Spleen (tissue), 11 donors: ENCODE results near the gene DUOXA1. TPM values are rescaled to one million over a fixed set of nuclear protein-coding genes. Genes with fewer than 3 reads are reported as not detected.
A peak's percentile ranks its signal among the peaks of the same experiment; 100 is the strongest.

ENCODE experiments used
- DNase-seq: peaks from one replicate; pipeline ENCODE4 v3.0.0-alpha.2; 2020
- H3K27ac ChIP-seq, 8 donors: fragments of 200-600 bp; sonication (generic) in 7 of 8; 1 replicate in 4 of 8; 2 replicates in 4 of 8; pipeline versions ENCODE4 v1.5.0 to v1.8.0; 2016 to 2021; ENCODE audit warnings: inconsistent platforms in 4 of 8, mild to moderate bottlenecking in 4 of 8, moderate library complexity in 1 of 8
- H3K27me3 ChIP-seq, 7 donors: fragments of 200-600 bp; sonication (generic) in 6 of 7; replicated peaks in 1 of 7; 1 replicate in 4 of 7; 2 replicates in 3 of 7; pipeline versions ENCODE4 v1.5.0 to v1.8.0; 2016 to 2021; ENCODE audit warnings: inconsistent platforms in 3 of 7, mild to moderate bottlenecking in 1 of 7
- H3K36me3 ChIP-seq, 6 donors: fragments of 200-600 bp; sonication (generic) in 5 of 6; 1 replicate in 4 of 6; 2 replicates in 2 of 6; pipeline versions ENCODE4 v1.5.0 to v1.8.0; 2016 to 2021; ENCODE audit warnings: inconsistent platforms in 2 of 6
- H3K4me1 ChIP-seq, 6 donors: fragments of 200-600 bp; sonication (generic) in 5 of 6; 1 replicate in 3 of 6; 2 replicates in 3 of 6; pipeline versions ENCODE4 v1.5.0 to v1.8.0; 2016 to 2021; ENCODE audit warnings: inconsistent platforms in 3 of 6
- H3K4me3 ChIP-seq, 8 donors: fragments of 200-600 bp; sonication (generic) in 7 of 8; 1 replicate in 4 of 8; 2 replicates in 4 of 8; pipeline versions ENCODE4 v1.5.0 to v1.8.0; 2016 to 2021; ENCODE audit warnings: inconsistent platforms in 4 of 8, mild to moderate bottlenecking in 4 of 8, moderate library complexity in 2 of 8
- H3K9me3 ChIP-seq, 8 donors: fragments of 200-600 bp; sonication (generic) in 7 of 8; 1 replicate in 4 of 8; 2 replicates in 4 of 8; pipeline versions ENCODE4 v1.5.0 to v1.8.0; 2016 to 2021; ENCODE audit warnings: inconsistent platforms in 4 of 8
- POLR2A ChIP-seq, 3 donors: fragments of 450-650 bp; IDR thresholded peaks; one replicate each; pipeline ENCODE4 v1.5.1; 2017; ENCODE audit warnings: antibody characterized with exemption in 3 of 3, mild to moderate bottlenecking in 1 of 3
- POLR2AphosphoS5 ChIP-seq, 3 donors: sonication (generic); formaldehyde crosslinking; IDR thresholded peaks; one replicate each; pipeline ENCODE4 v1.5.1; 2017; ENCODE audit warnings: antibody characterized with exemption in 3 of 3
- WGBS, 5 donors: extraction: QIAGEN DNeasy Blood & Tissue Kit in 3 of 5; methylation state at CpG; one replicate each; pipeline versions ENCODE4 v1.1.5 to v1.1.7; 2013 to 2018; 5-methylcytosine and 5-hydroxymethylcytosine counted together
- intact Hi-C: fragments of 100-400 bp; cut with DNase I; formaldehyde crosslinking; loops from one replicate; pipeline ENCODE4 v1.15.0; 2023; ENCODE audit warnings: low total_unique reads
- polyA plus RNA-seq, 3 donors: library from polyadenylated mRNA; stranded (reverse); fragments of 200-250 nt; gene quantifications; one replicate each; pipeline ENCODE4 v1.2.1, GENCODE V29; 2013
- total RNA-seq, 7 donors: library from RNA; depleted of rRNA in 3 of 7; stranded (reverse); fragments of >200 nt in 3 of 7; fragmentation: NEBNext Ultra II Directional in 4 of 7; extraction: Animal tissue kit (Norgen Biotek cat#: 25700) in 4 of 7; gene quantifications; one replicate each; pipeline versions ENCODE4 v1.1.0 to v1.2.1, GENCODE V29; 2016 to 2021
- TF ChIP-seq, protein P1 (sequence below), 11 experiments: fragments of 200-600 bp in 7 of 11; fragments of 450-650 bp in 4 of 11; sonication (generic) in 4 of 11; IDR thresholded peaks in 8 of 11; conservative IDR thresholded peaks in 3 of 11; 1 replicate in 7 of 11; 2 replicates in 4 of 11; pipeline versions ENCODE4 v1.4.0 to v1.8.0; 2016 to 2021; ENCODE audit warnings: antibody characterized with exemption in 11 of 11, inconsistent platforms in 4 of 11, mild to moderate bottlenecking in 1 of 11
- donor health status: healthy with polysubstance abuse.
- donor health status: DM: no; HTN: no; CAD: no; lungs with moderate emphysema.
- donor health status: DM: no; HTN: no; CAD: no.
- donor health status: Bipolar disorder and iron deficiency.
- donor health status: healthy.
- donor health status: DM: no; HTN: no; CAD: no.
- donor health status: DM: yes; HTN: yes; CAD: no.

DUOXA1 gene
- total and polyA plus RNA-seq, 10 donors, result 0.03 to 0.38 (median 0.10) TPM; not detected in 5

DNA sequence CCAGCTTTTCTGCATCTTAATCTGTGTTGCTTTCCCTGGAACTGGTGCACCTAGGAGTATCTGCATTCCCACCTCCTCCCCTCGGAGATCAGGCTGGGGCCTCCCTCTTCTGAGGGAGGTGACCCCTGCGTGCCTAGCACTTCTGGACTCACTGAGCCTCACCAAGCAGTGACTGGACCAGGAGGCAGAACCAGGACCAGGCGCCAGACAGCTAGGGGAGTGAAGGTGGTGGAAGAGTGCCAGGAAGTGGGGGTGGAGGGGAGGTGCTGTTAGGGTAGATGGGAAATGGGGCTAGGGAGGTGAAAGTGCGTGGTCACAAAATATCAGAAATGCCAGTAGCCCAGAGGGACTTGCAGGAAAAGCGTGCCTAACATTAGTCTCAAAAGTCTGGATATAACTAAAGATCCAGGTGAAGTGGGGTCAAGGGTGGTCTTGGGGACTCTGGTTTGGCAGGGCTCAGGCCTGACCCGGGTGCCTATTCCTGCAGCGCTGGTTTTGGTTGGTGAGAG, 14.3 kb downstream of the DUOXA1 start:
- intact Hi-C loops, result no loop called here
- Histone ChIP-seq H3K9me3 (no peaks in the 10 kb centered on the region), H3K27me3 (peaks cover 25 to 97% (median 69%) of the 10 kb centered on the region in 7 donors), H3K4me1 (peaks cover 29 to 62% (median 51%) of the 10 kb centered on the region in 6 donors), H3K36me3 (no peaks in the 10 kb centered on the region), H3K27ac (no peak overlapping the region), H3K4me3 (no peak overlapping the region)
- no peak for DNase-seq
- 41 to 52% (median 44%) methylated on average over 7 of the region's 7 CpGs for WGBS, 5 donors
- TF ChIP-seq, protein P1, sequence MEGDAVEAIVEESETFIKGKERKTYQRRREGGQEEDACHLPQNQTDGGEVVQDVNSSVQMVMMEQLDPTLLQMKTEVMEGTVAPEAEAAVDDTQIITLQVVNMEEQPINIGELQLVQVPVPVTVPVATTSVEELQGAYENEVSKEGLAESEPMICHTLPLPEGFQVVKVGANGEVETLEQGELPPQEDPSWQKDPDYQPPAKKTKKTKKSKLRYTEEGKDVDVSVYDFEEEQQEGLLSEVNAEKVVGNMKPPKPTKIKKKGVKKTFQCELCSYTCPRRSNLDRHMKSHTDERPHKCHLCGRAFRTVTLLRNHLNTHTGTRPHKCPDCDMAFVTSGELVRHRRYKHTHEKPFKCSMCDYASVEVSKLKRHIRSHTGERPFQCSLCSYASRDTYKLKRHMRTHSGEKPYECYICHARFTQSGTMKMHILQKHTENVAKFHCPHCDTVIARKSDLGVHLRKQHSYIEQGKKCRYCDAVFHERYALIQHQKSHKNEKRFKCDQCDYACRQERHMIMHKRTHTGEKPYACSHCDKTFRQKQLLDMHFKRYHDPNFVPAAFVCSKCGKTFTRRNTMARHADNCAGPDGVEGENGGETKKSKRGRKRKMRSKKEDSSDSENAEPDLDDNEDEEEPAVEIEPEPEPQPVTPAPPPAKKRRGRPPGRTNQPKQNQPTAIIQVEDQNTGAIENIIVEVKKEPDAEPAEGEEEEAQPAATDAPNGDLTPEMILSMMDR (IDR thresholded peaks at IDR 0.05 in 8 of 11, conservative IDR thresholded peaks at IDR 0.05 in 3 of 11), result no peak
- TF ChIP-seq POLR2AphosphoS5 (IDR thresholded peaks at IDR 0.05) (no peak), POLR2A (IDR thresholded peaks at IDR 0.05) (no peak)

DNA sequence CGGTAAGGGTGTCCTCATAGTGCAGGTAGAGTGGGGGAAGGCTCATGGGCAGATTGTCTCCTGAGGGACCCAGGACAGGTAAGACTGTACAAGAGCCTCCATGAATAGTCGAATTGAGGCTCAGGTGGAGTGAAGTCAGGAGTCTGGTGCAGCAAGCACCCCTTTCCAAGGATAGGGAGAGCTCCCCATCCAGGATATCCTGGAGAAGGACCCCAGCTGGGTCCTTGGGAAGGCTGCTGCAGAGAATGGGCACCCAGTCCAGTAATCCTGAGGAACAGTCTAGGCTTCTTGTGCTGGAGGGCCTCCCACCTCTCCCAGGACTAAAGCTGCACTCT, 15.0 kb downstream of the DUOXA1 start:
- H3K27me3 ChIP-seq, result peaks cover 25 to 97% (median 76%) of the 10 kb centered on the region in 7 donors
- peak overlapping the region in 1 of 8 donors; percentile 54 for H3K4me3 ChIP-seq
- DNase-seq, result no peak
- no peak overlapping the region for H3K27ac ChIP-seq
- H3K9me3 ChIP-seq, result no peaks in the 10 kb centered on the region
- 0 to 17% (median 7%) methylated on average over 2 of the region's 2 CpGs for whole genome bisulfite sequencing, 5 donors
- H3K36me3 ChIP-seq, result no peaks in the 10 kb centered on the region
- intact Hi-C loops, result no loop called here
- TF ChIP-seq POLR2A (IDR thresholded peaks at IDR 0.05) (no peak), POLR2AphosphoS5 (IDR thresholded peaks at IDR 0.05) (no peak)
- TF ChIP-seq, protein P1 (IDR thresholded peaks at IDR 0.05 in 8 of 11, conservative IDR thresholded peaks at IDR 0.05 in 3 of 11), result no peak
- peaks cover 29 to 62% (median 51%) of the 10 kb centered on the region in 6 donors for H3K4me1 ChIP-seq

DNA sequence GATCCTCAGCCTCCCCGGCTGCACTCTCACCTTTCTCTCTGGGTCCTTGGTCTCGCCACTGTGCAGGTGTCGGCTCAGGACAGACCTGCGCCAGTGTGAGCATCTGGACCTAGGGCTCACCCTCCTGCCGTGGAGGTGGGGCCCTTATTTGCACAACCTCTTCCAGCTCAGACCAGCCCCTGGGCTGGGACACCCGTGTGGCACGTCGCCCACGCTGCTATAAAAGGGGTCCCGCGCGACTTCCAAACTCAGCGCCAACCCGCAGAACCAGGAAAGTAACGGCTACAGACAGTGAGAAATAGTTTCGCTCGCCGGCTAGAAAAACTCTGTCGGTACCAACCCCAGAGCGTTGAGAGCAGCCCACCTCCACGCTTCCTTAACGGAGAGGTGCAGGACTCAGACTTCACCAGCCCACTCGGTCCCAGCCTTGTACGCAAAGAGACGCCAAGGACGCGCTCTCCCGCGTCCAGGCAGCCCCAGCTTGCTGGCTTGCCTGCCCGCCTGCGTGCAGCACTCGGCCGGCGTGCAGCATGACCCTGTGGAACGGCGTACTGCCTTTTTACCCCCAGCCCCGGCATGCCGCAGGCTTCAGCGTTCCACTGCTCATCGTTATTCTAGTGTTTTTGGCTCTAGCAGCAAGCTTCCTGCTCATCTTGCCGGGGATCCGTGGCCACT, 15.5 kb downstream of the DUOXA1 start, which contains the start of the genes DUOX2 and DUOXA2:
Gene DUOX2, minus strand, starts transcription at position 97 of the 675 bp plus-strand sequence. CDS start 761 bp downstream, outside the sequence.
Gene DUOXA2, plus strand, starts transcription at position 251 of the 675 bp plus-strand sequence. Its CDS starts 280 bp downstream, at position 531.
- Histone ChIP-seq H3K27ac (no peak within 1 kb of the TSS), H3K4me3 (peak within 1 kb of the TSS in 4 of 8 donors; percentile 6 to 54 (median 18)), H3K36me3 (no peaks in the 10 kb centered on the region), H3K27me3 (peaks cover 25 to 97% (median 81%) of the 10 kb centered on the region in 7 donors), H3K4me1 (peaks cover 29 to 62% (median 51%) of the 10 kb centered on the region in 6 donors), H3K9me3 (no peaks in the 10 kb centered on the region)
- no peak for DNase-seq
- no peak for TF ChIP-seq POLR2A (IDR thresholded peaks at IDR 0.05)
- TF ChIP-seq, protein P1 (IDR thresholded peaks at IDR 0.05 in 8 of 11, conservative IDR thresholded peaks at IDR 0.05 in 3 of 11), result no peak
- TF ChIP-seq POLR2AphosphoS5 (IDR thresholded peaks at IDR 0.05), result no peak
- WGBS, 5 donors, result 1 to 5% (median 3%) methylated on average over 39 to 42 of the region's 42 CpGs
- intact Hi-C loops, result no loop called here

DNA sequence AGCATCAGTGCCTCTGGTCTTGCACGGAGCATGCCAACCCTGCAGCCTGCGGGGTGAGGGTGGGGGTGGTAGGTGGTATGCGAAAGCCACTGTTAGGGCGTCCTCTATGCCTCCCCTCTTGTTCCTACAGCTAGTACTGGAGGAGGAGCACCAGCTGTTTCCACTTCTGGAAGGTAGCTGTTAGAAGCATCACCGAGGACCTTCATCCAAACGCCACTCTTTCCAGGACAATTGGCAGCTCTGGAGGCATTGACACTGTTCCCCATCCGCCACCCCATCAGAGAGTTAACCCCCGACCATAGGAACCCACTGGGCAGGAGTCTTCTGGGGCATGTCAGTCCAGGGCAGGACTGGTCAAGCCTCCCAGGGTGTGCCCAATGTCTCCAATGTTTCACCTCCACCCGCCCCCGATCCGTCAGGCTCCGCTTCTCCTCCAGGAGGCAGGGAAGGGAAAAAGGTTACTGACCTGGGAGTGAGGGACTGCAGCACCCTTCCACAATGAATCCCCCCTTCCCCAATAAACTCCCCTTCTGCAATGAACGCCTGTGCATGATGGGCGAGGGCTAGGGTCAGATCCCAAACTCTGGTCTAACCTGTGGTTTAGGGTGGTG, 16.2 kb downstream of the DUOXA1 start:
- intact Hi-C loops, result no loop called here
- Histone ChIP-seq H3K9me3 (no peaks in the 10 kb centered on the region), H3K4me3 (peak overlapping the region in 2 of 8 donors; percentile 25 to 54), H3K27ac (no peak overlapping the region), H3K4me1 (peaks cover 29 to 62% (median 51%) of the 10 kb centered on the region in 6 donors), H3K36me3 (no peaks in the 10 kb centered on the region), H3K27me3 (peaks cover 25 to 97% (median 85%) of the 10 kb centered on the region in 7 donors)
- DNase-seq, result no peak
- 9 to 18% (median 11%) methylated on average over 12 to 14 of the region's 14 CpGs for WGBS, 5 donors
- TF ChIP-seq POLR2A (IDR thresholded peaks at IDR 0.05) (no peak), POLR2AphosphoS5 (IDR thresholded peaks at IDR 0.05) (no peak)
- TF ChIP-seq, protein P1 (IDR thresholded peaks at IDR 0.05 in 8 of 11, conservative IDR thresholded peaks at IDR 0.05 in 3 of 11), result no peak
